ENCODE results near the gene PTPRD.

The PTPRD gene

GRCh38 chr9:10268531-10269485 is 344.0 kb downstream of the PTPRD start:
- FAIRE-seq (no peak), DNase-seq (ENCODE audit: low spot score) (no peak)

GRCh38 chr9:10265153-10265631 is 347.6 kb downstream of the PTPRD start:
- DNase-seq (ENCODE audit: low spot score) (peak; percentile 58), FAIRE-seq (no peak)

GRCh38 chr9:10260501-10260900 is 352.3 kb downstream of the PTPRD start:
- DNase-seq (ENCODE audit: low spot score), result no peak
- no peak for FAIRE-seq

GRCh38 chr9:10259668-10260067 is 353.1 kb downstream of the PTPRD start:
- FAIRE-seq (no peak), DNase-seq (ENCODE audit: low spot score) (no peak)

GRCh38 chr9:10255758-10256157 is 357.0 kb downstream of the PTPRD start:
- FAIRE-seq (no peak), DNase-seq (ENCODE audit: low spot score) (no peak)

- DNase-seq (ENCODE audit: low spot score) (no peak), FAIRE-seq (no peak)
Observed at GRCh38 chr9:10254338-10254737, 358.5 kb downstream of the PTPRD start.

- no peak for DNase-seq (ENCODE audit: low spot score)
- no peak for FAIRE-seq
Observed at GRCh38 chr9:10253341-10253740, 359.5 kb downstream of the PTPRD start.

GRCh38 chr9:10252174-10252573 is 360.6 kb downstream of the PTPRD start:
- DNase-seq (ENCODE audit: low spot score) (peak; percentile 50), FAIRE-seq (no peak)

- no peak for FAIRE-seq
- peak; percentile 60 for DNase-seq (ENCODE audit: low spot score)
Observed at GRCh38 chr9:10251490-10251889, 361.3 kb downstream of the PTPRD start.

- FAIRE-seq (no peak), DNase-seq (ENCODE audit: low spot score) (no peak)
Observed at GRCh38 chr9:10250219-10250618, 362.6 kb downstream of the PTPRD start.

- FAIRE-seq (no peak), DNase-seq (ENCODE audit: low spot score) (no peak)
Observed at GRCh38 chr9:10248890-10249289, 363.9 kb downstream of the PTPRD start.

GRCh38 chr9:10242255-10242654 is 370.5 kb downstream of the PTPRD start:
- FAIRE-seq (no peak), DNase-seq (ENCODE audit: low spot score) (no peak)

- FAIRE-seq, result no peak
- DNase-seq (ENCODE audit: low spot score), result no peak
Observed at GRCh38 chr9:10238087-10238486, 374.7 kb downstream of the PTPRD start.

- DNase-seq (ENCODE audit: low spot score) (no peak), FAIRE-seq (no peak)
Observed at GRCh38 chr9:10237584-10237983, 375.2 kb downstream of the PTPRD start.

GRCh38 chr9:10236161-10236560 is 376.6 kb downstream of the PTPRD start:
- no peak for DNase-seq (ENCODE audit: low spot score)
- no peak for FAIRE-seq

- DNase-seq (ENCODE audit: low spot score), result no peak
Observed at GRCh38 chr9:10235376-10235775, 377.4 kb downstream of the PTPRD start.

GRCh38 chr9:10232352-10232930 is 380.4 kb downstream of the PTPRD start:
- FAIRE-seq, result no peak
- DNase-seq (ENCODE audit: low spot score), result no peak

More at GRCh38 chr9:10235376-10235775, 377.4 kb downstream of the PTPRD start:
- FAIRE-seq, result no peak

- FAIRE-seq, result no peak
Observed at GRCh38 chr9:10230512-10230911, 382.3 kb downstream of the PTPRD start.

GRCh38 chr9:10228082-10228481 is 384.7 kb downstream of the PTPRD start:
- DNase-seq (ENCODE audit: low spot score), result no peak
- FAIRE-seq, result no peak

More at GRCh38 chr9:10230512-10230911, 382.3 kb downstream of the PTPRD start:
- no peak for DNase-seq (ENCODE audit: low spot score)

GRCh38 chr9:10226996-10227395 is 385.8 kb downstream of the PTPRD start:
- FAIRE-seq (no peak), DNase-seq (ENCODE audit: low spot score) (no peak)

- FAIRE-seq, result no peak
- DNase-seq (ENCODE audit: low spot score), result no peak
Observed at GRCh38 chr9:10212702-10213101, 400.1 kb downstream of the PTPRD start.

- FAIRE-seq (no peak), DNase-seq (ENCODE audit: low spot score) (no peak)
Observed at GRCh38 chr9:10208691-10209069, 404.1 kb downstream of the PTPRD start.

- DNase-seq (ENCODE audit: low spot score) (no peak), FAIRE-seq (no peak)
Observed at GRCh38 chr9:10204276-10204675, 408.5 kb downstream of the PTPRD start.
